HepG2 (cell line): ENCODE results near the gene MYO7A. TPM values are rescaled to one million over a fixed set of nuclear protein-coding genes. Genes with fewer than 3 reads are reported as not detected.

Experiments used
- ATAC-seq: fragments of 200-7000 bp; cut with Tn5 transposase; 3 replicates; pipeline ENCODE4 v1.9.1; 2020; ENCODE audit warnings: mild to moderate bottlenecking, moderate library complexity
- BruUV-seq: library from RNA; stranded (reverse); fragments of 400-500 nt; replicated peaks from 2 replicates; lab custom pipeline; 2021; lab: Mats Ljungman, UMichigan
- CTCF ChIA-PET: fragments of 300-600 bp; formaldehyde crosslinking; extraction: SDS; loops from one replicate; lab custom pipeline; 2021; ENCODE audit warnings: low total read pairs, inconsistent platforms, low intra/inter-chr PET ratio; lab: Yijun Ruan, JAX
- POLR2A ChIA-PET: fragments of 350-600 bp; sonication (Branson Sonifier 250); formaldehyde crosslinking; loops from one replicate; lab custom pipeline; 2020; ENCODE audit warnings: antibody characterized with exemption, inconsistent platforms; lab: Yijun Ruan, JAX
- DNase-seq: peaks from one replicate; pipeline ENCODE4 v3.0.0-alpha.2; 2015; ENCODE audit warnings: low spot score
- FAIRE-seq: peaks from 3 replicates; lab custom pipeline; 2011; peaks lifted over from hg19 to GRCh38; lab: Jason Lieb, UNC
- H2AFZ ChIP-seq: one replicate; pipeline ENCODE4 v1.6.1; 2011; ENCODE audit warnings: low read length, inconsistent platforms
- H3K27ac ChIP-seq: fragments of 300-600 bp; 3 replicates; pipeline ENCODE4 v1.8.0; 2011; ENCODE audit warnings: mixed run types, mild to moderate bottlenecking, mixed read lengths, low read length, inconsistent platforms; ENCODE audit not compliant: insufficient read depth; ENCODE audit errors: extremely low read length
- H3K27me3 ChIP-seq, 2 experiments: fragments of 200-600 bp in 1 of 2; 2 replicates in 1 of 2; 3 replicates in 1 of 2; pipeline versions ENCODE4 v1.6.0 to v1.8.0; 2011; ENCODE audit warnings: low read length in 2 of 2, mild to moderate bottlenecking in 2 of 2, moderate library complexity in 2 of 2, inconsistent platforms in 1 of 2; ENCODE audit not compliant: insufficient read depth in 2 of 2, control insufficient read depth in 1 of 2
- H3K36me3 ChIP-seq, 2 experiments: fragments of 200-600 bp in 1 of 2; replicated peaks in 1 of 2; 2 replicates in 1 of 2; 3 replicates in 1 of 2; pipeline versions ENCODE4 v1.5.1 to v1.8.0; 2011; ENCODE audit warnings: low read length in 2 of 2, inconsistent platforms in 1 of 2; ENCODE audit not compliant: insufficient read depth in 2 of 2, control insufficient read depth in 1 of 2
- H3K4me1 ChIP-seq: 2 replicates; pipeline ENCODE4 v1.5.1; 2012; ENCODE audit warnings: low read length, inconsistent platforms; ENCODE audit not compliant: insufficient read depth
- H3K4me2 ChIP-seq: 2 replicates; pipeline ENCODE4 v1.6.0; 2011; ENCODE audit warnings: low read depth, low read length, inconsistent platforms
- H3K4me3 ChIP-seq, 3 experiments: fragments of 200-600 bp in 1 of 3; sonication (generic), shearing (Covaris generic) in 1 of 3; replicated peaks in 1 of 3; 2 replicates each; pipeline ENCODE4 v1.5.1; 2011 to 2016; ENCODE audit warnings: low read length in 3 of 3, inconsistent platforms in 2 of 3, low read depth in 2 of 3, mild to moderate bottlenecking in 2 of 3, control low read depth in 1 of 3, mixed read lengths in 1 of 3; ENCODE audit not compliant: insufficient read depth in 1 of 3
- H3K79me2 ChIP-seq: one replicate; pipeline ENCODE4 v1.6.1; 2011; ENCODE audit warnings: low read length, inconsistent platforms; ENCODE audit not compliant: insufficient read depth
- H3K9ac ChIP-seq: 2 replicates; pipeline ENCODE4 v1.6.0; 2011; ENCODE audit warnings: mild to moderate bottlenecking, low read depth, low read length, inconsistent platforms; ENCODE audit not compliant: insufficient read depth
- H3K9me3 ChIP-seq: 2 replicates; pipeline ENCODE4 v1.5.1; 2012; ENCODE audit warnings: mild to moderate bottlenecking, low read length
- H4K20me1 ChIP-seq: 2 replicates; pipeline ENCODE4 v1.6.0; 2011; ENCODE audit warnings: inconsistent platforms, mild to moderate bottlenecking, low read length, moderate library complexity; ENCODE audit not compliant: insufficient read depth
- AHR ChIP-seq: IDR thresholded peaks from 2 replicates; pipeline ENCODE4 v1.6.1; 2018; ENCODE audit warnings: missing genetic modification reagents, missing compliant biosample characterization
- CREM ChIP-seq, 2 experiments: sonication (generic) in 1 of 2; formaldehyde crosslinking in 1 of 2; IDR thresholded peaks; 2 replicates each; pipeline versions ENCODE4 v1.4.0 to v1.6.1; 2016 to 2020; ENCODE audit warnings: antibody characterized with exemption in 1 of 2, mild to moderate bottlenecking in 1 of 2, missing genetic modification reagents in 1 of 2
- FIP1L1 ChIP-seq: fragments of 200-400 bp; formaldehyde crosslinking; IDR thresholded peaks from 2 replicates; pipeline ENCODE4 v1.6.1; 2018; ENCODE audit warnings: low read depth, mild to moderate bottlenecking, low read length, moderate library complexity, borderline replicate concordance; ENCODE audit not compliant: insufficient read depth
- HINFP ChIP-seq: sonication (generic); formaldehyde crosslinking; IDR thresholded peaks from 2 replicates; pipeline ENCODE4 v1.4.0; 2020; ENCODE audit warnings: low read depth, mild to moderate bottlenecking, missing genetic modification reagents
- KLF9 ChIP-seq: IDR thresholded peaks from 2 replicates; pipeline ENCODE4 v1.6.1; 2016; ENCODE audit warnings: low read depth
- KMT2B ChIP-seq: IDR thresholded peaks from 2 replicates; pipeline ENCODE4 v1.6.1; 2016; ENCODE audit warnings: missing genetic modification reagents, missing compliant biosample characterization
- SNAPC2 ChIP-seq: sonication (generic); formaldehyde crosslinking; IDR thresholded peaks from 2 replicates; pipeline ENCODE4 v1.8.1; 2022; ENCODE audit warnings: mild to moderate bottlenecking, missing genetic modification reagents
- TOPORS ChIP-seq: sonication (generic); formaldehyde crosslinking; IDR thresholded peaks from 2 replicates; pipeline ENCODE4 v1.8.0; 2023; ENCODE audit warnings: mild to moderate bottlenecking, missing genetic modification reagents
- ZNF138 ChIP-seq: sonication (generic); formaldehyde crosslinking; IDR thresholded peaks from 2 replicates; pipeline ENCODE4 v1.5.0; 2020; ENCODE audit warnings: mild to moderate bottlenecking, low read depth, missing genetic modification reagents
- ZNF263 ChIP-seq: sonication (generic); formaldehyde crosslinking; IDR thresholded peaks from 2 replicates; pipeline ENCODE4 v1.4.0; 2020; ENCODE audit warnings: missing genetic modification reagents
- ZNF546 ChIP-seq: sonication (generic); formaldehyde crosslinking; conservative IDR thresholded peaks from 2 replicates; pipeline ENCODE4 v1.8.1; 2023; ENCODE audit warnings: mild to moderate bottlenecking, missing genetic modification reagents
- ZNF724P ChIP-seq: sonication (generic); formaldehyde crosslinking; IDR thresholded peaks from 2 replicates; pipeline ENCODE4 v1.8.0; 2022; ENCODE audit warnings: missing genetic modification reagents, borderline replicate concordance
- ZNF850 ChIP-seq: sonication (generic); formaldehyde crosslinking; conservative IDR thresholded peaks from 2 replicates; pipeline ENCODE4 v1.9.0; 2021; ENCODE audit warnings: mild to moderate bottlenecking, missing genetic modification reagents
- WGBS: methylation state at CpG from one replicate; pipeline ENCODE4 v1.1.6; 2017; ENCODE audit warnings: low lambda C conversion rate; 5-methylcytosine and 5-hydroxymethylcytosine counted together
- in situ Hi-C: cut with HindIII; loops from 2 replicates; pipeline ENCODE4 v1.10.0; 2017; ENCODE audit warnings: low pct_unique_long_range_greater_than_20kb; ENCODE audit not compliant: extremely low pct_ligation_motif_present
- intact Hi-C: fragments of 100-400 bp; cut with micrococcal nuclease; formaldehyde crosslinking; loops from one replicate; pipeline ENCODE4 v1.10.0; 2022; ENCODE audit not compliant: unreplicated experiment
- polyA plus RNA-seq, 8 experiments: library from polyadenylated mRNA; depleted of rRNA in 3 of 8; stranded (reverse) in 7 of 8; unstranded in 1 of 8; fragments of >200 nt; fragmentation: Illumina TruSeq in 4 of 8; extraction: Trizol in 4 of 8; gene quantifications; 2 replicates each; pipeline versions ENCODE4 v1.2.1 to v1.2.3, GENCODE V29; 2011 to 2016; ENCODE audit warnings: low read depth in 4 of 8, missing spikeins in 1 of 8, mixed read lengths in 1 of 8; ENCODE audit not compliant: insufficient read depth in 1 of 8
- total RNA-seq, 5 experiments: library from RNA; depleted of rRNA; stranded (reverse); fragments of >200 nt; fragmentation: Illumina TruSeq; extraction: Trizol; gene quantifications; 2 replicates each; pipeline ENCODE4 v1.2.3, GENCODE V29; 2016; ENCODE audit warnings: low read depth in 1 of 5
- TF ChIP-seq, protein P1 (sequence below): sonication (generic); formaldehyde crosslinking; IDR thresholded peaks from 2 replicates; pipeline ENCODE4 v1.4.0; 2020; ENCODE audit warnings: low read depth, mild to moderate bottlenecking, missing genetic modification reagents
- TF ChIP-seq, protein P2 (sequence below): sonication (generic); formaldehyde crosslinking; IDR thresholded peaks from 2 replicates; pipeline ENCODE4 v1.8.1; 2023; ENCODE audit warnings: mild to moderate bottlenecking, missing genetic modification reagents, borderline replicate concordance
- TF ChIP-seq, protein P3 (sequence below): sonication (generic); formaldehyde crosslinking; conservative IDR thresholded peaks from 2 replicates; pipeline ENCODE4 v1.4.0; 2020; ENCODE audit warnings: missing genetic modification reagents

The MYO7A gene
- total and polyA plus RNA-seq, 2 of the 13 experiments (the other 11 are each of a cell fraction or from before 2014, with no cell fraction given), result 7.5 to 10.0 TPM

DNA sequence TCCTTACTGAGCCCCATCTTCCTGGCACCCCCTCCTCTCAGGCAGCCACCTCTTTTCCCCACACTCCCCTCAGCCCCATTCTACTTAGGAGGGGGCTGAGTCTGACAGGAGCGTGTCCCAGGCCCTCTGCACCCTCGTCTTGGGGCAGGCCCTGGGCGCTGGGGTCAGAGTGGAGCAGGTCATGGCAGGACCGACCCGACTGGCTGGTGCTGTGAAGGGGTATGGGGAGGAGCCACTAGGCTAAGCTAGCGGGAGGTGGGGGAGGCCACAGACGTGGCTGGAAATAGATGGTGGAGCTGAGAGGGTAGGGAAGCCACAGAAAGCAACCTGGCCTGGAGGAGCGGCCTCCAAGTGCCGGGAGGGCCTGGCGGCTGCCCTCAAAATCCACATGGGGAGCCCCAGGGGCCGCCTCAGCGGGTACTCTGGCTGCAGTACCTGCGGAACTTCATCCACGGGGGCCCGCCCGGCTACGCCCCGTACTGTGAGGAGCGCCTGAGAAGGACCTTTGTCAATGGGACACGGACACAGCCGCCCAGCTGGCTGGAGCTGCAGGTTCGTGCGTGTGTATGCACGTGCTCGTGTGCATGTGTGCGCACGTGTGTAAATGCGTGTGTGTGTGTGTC lies 61.7 kb downstream of the MYO7A start (continued):
- TF ChIP-seq, protein P1, sequence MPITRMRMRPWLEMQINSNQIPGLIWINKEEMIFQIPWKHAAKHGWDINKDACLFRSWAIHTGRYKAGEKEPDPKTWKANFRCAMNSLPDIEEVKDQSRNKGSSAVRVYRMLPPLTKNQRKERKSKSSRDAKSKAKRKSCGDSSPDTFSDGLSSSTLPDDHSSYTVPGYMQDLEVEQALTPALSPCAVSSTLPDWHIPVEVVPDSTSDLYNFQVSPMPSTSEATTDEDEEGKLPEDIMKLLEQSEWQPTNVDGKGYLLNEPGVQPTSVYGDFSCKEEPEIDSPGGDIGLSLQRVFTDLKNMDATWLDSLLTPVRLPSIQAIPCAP (CRISPR knock-in tag), result no peak
- no peak for TF ChIP-seq KLF9 (CRISPR knock-in tag)
- no peak for TF ChIP-seq ZNF263 (CRISPR knock-in tag)

GRCh38 chr11:77190331-77191075 lies 62.5 kb downstream of the MYO7A start:
- intact Hi-C loops, result loop anchor here (10.0 kb wide), 1 partner anchor 184 kb away; no protein-coding TSS in a partner anchor
- POLR2A ChIA-PET, result no interaction called here

More at GRCh38 chr11:77190331-77191075, 62.5 kb downstream of the MYO7A start:
- Histone ChIP-seq H3K4me3 (no peak overlapping the region), H3K27me3 (no peaks in the 10 kb centered on the region), H3K4me1 (no peaks in the 10 kb centered on the region), H4K20me1 (no peaks in the 10 kb centered on the region), H3K4me2 (no peak overlapping the region), H3K27ac (no peak overlapping the region), H3K9ac (no peak overlapping the region), H2AFZ (no peak overlapping the region), H3K36me3 (no peaks in the 10 kb centered on the region), H3K9me3 (0 out of 2 replicates have a peak, but pooled peaks cover 4% of the 10 kb centered on the region), H3K79me2 (no peaks in the 10 kb centered on the region)
- TF ChIP-seq CREM (IDR thresholded peaks at IDR 0.05) (no peak), CREM (CRISPR knock-in tag; IDR thresholded peaks at IDR 0.05) (no peak), KMT2B (CRISPR knock-in tag) (no peak), SNAPC2 (no peak), ZNF546 (CRISPR knock-in tag) (no peak), ZNF724P (no peak), ZNF850 (CRISPR knock-in tag) (no peak), ZNF263 (CRISPR knock-in tag) (no peak), ZNF138 (CRISPR knock-in tag) (no peak), TOPORS (CRISPR knock-in tag) (no peak), HINFP (CRISPR knock-in tag) (no peak), AHR (CRISPR knock-in tag) (no peak), FIP1L1 (no peak)
- TF ChIP-seq, protein P2, sequence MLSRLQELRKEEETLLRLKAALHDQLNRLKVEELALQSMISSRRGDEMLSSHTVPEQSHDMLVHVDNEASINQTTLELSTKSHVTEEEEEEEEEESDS (CRISPR knock-in tag), result no peak
- TF ChIP-seq, protein P3, sequence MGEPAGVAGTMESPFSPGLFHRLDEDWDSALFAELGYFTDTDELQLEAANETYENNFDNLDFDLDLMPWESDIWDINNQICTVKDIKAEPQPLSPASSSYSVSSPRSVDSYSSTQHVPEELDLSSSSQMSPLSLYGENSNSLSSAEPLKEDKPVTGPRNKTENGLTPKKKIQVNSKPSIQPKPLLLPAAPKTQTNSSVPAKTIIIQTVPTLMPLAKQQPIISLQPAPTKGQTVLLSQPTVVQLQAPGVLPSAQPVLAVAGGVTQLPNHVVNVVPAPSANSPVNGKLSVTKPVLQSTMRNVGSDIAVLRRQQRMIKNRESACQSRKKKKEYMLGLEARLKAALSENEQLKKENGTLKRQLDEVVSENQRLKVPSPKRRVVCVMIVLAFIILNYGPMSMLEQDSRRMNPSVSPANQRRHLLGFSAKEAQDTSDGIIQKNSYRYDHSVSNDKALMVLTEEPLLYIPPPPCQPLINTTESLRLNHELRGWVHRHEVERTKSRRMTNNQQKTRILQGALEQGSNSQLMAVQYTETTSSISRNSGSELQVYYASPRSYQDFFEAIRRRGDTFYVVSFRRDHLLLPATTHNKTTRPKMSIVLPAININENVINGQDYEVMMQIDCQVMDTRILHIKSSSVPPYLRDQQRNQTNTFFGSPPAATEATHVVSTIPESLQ (CRISPR knock-in tag), result no peak
- WGBS, result 88% methylated on average over 17 of the region's 21 CpGs
- FAIRE-seq (no peak), DNase-seq (no peak), ATAC-seq (no peak)
- in situ Hi-C loops, result no loop called here
- BruUV-seq, result no TSS peak
- CTCF ChIA-PET, result interaction anchor here (1.9 to 3.8 kb wide), 2 partner anchors 63 to 358 kb away, joined by 12 to 15 read pairs; partner anchors contain the start of gene MYO7A
